CD4-positive, alpha-beta T cell treated with Interleukin-2 at 100 ng/mL for 4 hours (primary cell): ENCODE data around the gene BACH2.
A peak's percentile ranks its signal among the peaks of the same experiment; 100 is the strongest.

Source experiments
- DNase-seq: peaks from one replicate; pipeline ENCODE4 v3.0.0-alpha.2; 2020; ENCODE audit warnings: low spot score

BACH2 gene

GRCh38 chr6:90277302-90278011 is 19.2 kb downstream of the BACH2 start:
- DNase-seq: no peak

- peak; percentile 90 for DNase-seq
These were observed 22.1 kb downstream of the BACH2 start for GRCh38 chr6:90274451-90275030.

- no peak for DNase-seq
These were observed 22.8 kb downstream of the BACH2 start for GRCh38 chr6:90273863-90274262.

- no peak for DNase-seq
These were observed 23.7 kb downstream of the BACH2 start for GRCh38 chr6:90272895-90273294.

- DNase-seq: no peak
These were observed 24.8 kb downstream of the BACH2 start for GRCh38 chr6:90271831-90272230.

GRCh38 chr6:90269334-90269733 is 27.3 kb downstream of the BACH2 start:
- no peak for DNase-seq

GRCh38 chr6:90268178-90268577 is 28.5 kb downstream of the BACH2 start:
- DNase-seq: no peak

GRCh38 chr6:90266905-90267621 is 29.6 kb downstream of the BACH2 start:
- peak; percentile 47 for DNase-seq

GRCh38 chr6:90264561-90264960 is 32.1 kb downstream of the BACH2 start:
- no peak for DNase-seq

- no peak for DNase-seq
These were observed 33.0 kb downstream of the BACH2 start for GRCh38 chr6:90263633-90264032.

- no peak for DNase-seq
These were observed 34.8 kb downstream of the BACH2 start for GRCh38 chr6:90261801-90262200.

- DNase-seq: no peak
These were observed 39.2 kb downstream of the BACH2 start for GRCh38 chr6:90257486-90257738.

GRCh38 chr6:90256698-90257485 is 39.8 kb downstream of the BACH2 start:
- DNase-seq: peak; percentile 23

GRCh38 chr6:90253631-90254030 is 43.0 kb downstream of the BACH2 start:
- DNase-seq: no peak

- peak; percentile 42 for DNase-seq
These were observed 45.2 kb downstream of the BACH2 start for GRCh38 chr6:90251295-90251992.

- DNase-seq: no peak
These were observed 46.2 kb downstream of the BACH2 start for GRCh38 chr6:90250405-90250804.

- no peak for DNase-seq
These were observed 47.2 kb downstream of the BACH2 start for GRCh38 chr6:90249458-90249857.

GRCh38 chr6:90249034-90249433 is 47.6 kb downstream of the BACH2 start:
- peak; percentile 43 for DNase-seq

- no peak for DNase-seq
These were observed 49.4 kb downstream of the BACH2 start for GRCh38 chr6:90247262-90247661.

GRCh38 chr6:90241229-90241880 is 55.3 kb downstream of the BACH2 start:
- no peak for DNase-seq

- no peak for DNase-seq
These were observed 58.0 kb downstream of the BACH2 start for GRCh38 chr6:90238496-90239266.
